H9 (cell line): ENCODE measurements around the gene TBC1D19. TPM values are rescaled to one million over a fixed set of nuclear protein-coding genes. Genes with fewer than 3 reads are reported as not detected.

ENCODE experiments used
- DNase-seq: peaks from one replicate; pipeline ENCODE4 v3.0.0-alpha.2; 2017
- H2AFZ ChIP-seq: one replicate; pipeline ENCODE4 v1.6.1; 2013; ENCODE audit warnings: mild to moderate bottlenecking, low read length, control low read depth, moderate library complexity
- H2AK5ac ChIP-seq: 2 replicates; pipeline ENCODE4 v1.6.1; 2013; ENCODE audit warnings: low read length, control low read depth, mixed read lengths; ENCODE audit not compliant: insufficient read length
- H2BK120ac ChIP-seq: one replicate; pipeline ENCODE4 v1.6.1; 2013; ENCODE audit warnings: low read depth, mild to moderate bottlenecking, low read length, control low read depth, inconsistent platforms; ENCODE audit not compliant: poor library complexity, severe bottlenecking
- H2BK12ac ChIP-seq: 2 replicates; pipeline ENCODE4 v1.6.1; 2013; ENCODE audit warnings: low read length, control low read depth, mixed read lengths, low read depth; ENCODE audit not compliant: insufficient read length
- H2BK15ac ChIP-seq: 2 replicates; pipeline ENCODE4 v1.6.1; 2013; ENCODE audit warnings: low read depth, low read length, control low read depth
- H2BK20ac ChIP-seq: one replicate; pipeline ENCODE4 v1.6.1; 2013; ENCODE audit warnings: low read depth, mild to moderate bottlenecking, low read length, control low read depth, inconsistent platforms; ENCODE audit not compliant: poor library complexity, severe bottlenecking
- H2BK5ac ChIP-seq: 2 replicates; pipeline ENCODE4 v1.6.1; 2013; ENCODE audit warnings: low read length, control low read depth, mixed read lengths; ENCODE audit not compliant: insufficient read length
- H3K14ac ChIP-seq: 2 replicates; pipeline ENCODE4 v1.6.1; 2013; ENCODE audit warnings: low read length, control low read depth; ENCODE audit not compliant: insufficient read depth
- H3K18ac ChIP-seq: 2 replicates; pipeline ENCODE4 v1.6.1; 2013; ENCODE audit warnings: low read depth, mild to moderate bottlenecking, mixed read lengths, low read length, control low read depth; ENCODE audit not compliant: insufficient read length
- H3K23ac ChIP-seq: 2 replicates; pipeline ENCODE4 v1.6.1; 2013; ENCODE audit warnings: low read length, control low read depth, mixed read lengths, low read depth; ENCODE audit not compliant: insufficient read length
- H3K23me2 ChIP-seq: 2 replicates; pipeline ENCODE4 v1.6.1; 2013; ENCODE audit warnings: low read depth, mild to moderate bottlenecking, mixed read lengths, low read length, control low read depth; ENCODE audit not compliant: insufficient read length, poor library complexity, severe bottlenecking
- H3K27ac ChIP-seq: 2 replicates; pipeline ENCODE4 v1.5.1; 2013; ENCODE audit warnings: low read length, control low read depth, mixed read lengths, low read depth; ENCODE audit not compliant: insufficient read length
- H3K27me3 ChIP-seq: 2 replicates; pipeline ENCODE4 v1.6.1; 2013; ENCODE audit warnings: low read length, control low read depth, inconsistent platforms; ENCODE audit not compliant: insufficient read depth
- H3K4ac ChIP-seq: 2 replicates; pipeline ENCODE4 v1.6.1; 2013; ENCODE audit warnings: low read depth, mild to moderate bottlenecking, control low read depth, inconsistent platforms, low read length, moderate library complexity
- H3K4me1 ChIP-seq: 2 replicates; pipeline ENCODE4 v1.6.1; 2013; ENCODE audit warnings: low read length, control low read depth, inconsistent platforms; ENCODE audit not compliant: insufficient read depth
- H3K4me2 ChIP-seq: 2 replicates; pipeline ENCODE4 v1.6.1; 2013; ENCODE audit warnings: low read length, control low read depth, mixed read lengths; ENCODE audit not compliant: insufficient read length, insufficient read depth
- H3K56ac ChIP-seq: 2 replicates; pipeline ENCODE4 v1.6.1; 2013; ENCODE audit warnings: low read depth, mild to moderate bottlenecking, mixed read lengths, low read length, control low read depth; ENCODE audit not compliant: insufficient read length
- H3K79me1 ChIP-seq: 2 replicates; pipeline ENCODE4 v1.6.1; 2013; ENCODE audit warnings: low read depth, mild to moderate bottlenecking, moderate library complexity, low read length, control low read depth, inconsistent platforms; ENCODE audit not compliant: insufficient read depth, poor library complexity, severe bottlenecking
- H3K79me2 ChIP-seq: 2 replicates; pipeline ENCODE4 v1.6.1; 2013; ENCODE audit warnings: low read length, control low read depth, inconsistent platforms; ENCODE audit not compliant: insufficient read depth
- H3K9ac ChIP-seq: 2 replicates; pipeline ENCODE4 v1.6.1; 2013; ENCODE audit warnings: low read length, control low read depth, mixed read lengths; ENCODE audit not compliant: insufficient read length; ENCODE audit errors: extremely low read depth
- H3K9me3 ChIP-seq: one replicate; pipeline ENCODE4 v1.6.1; 2013; ENCODE audit warnings: low read depth, low read length, inconsistent platforms; ENCODE audit not compliant: control insufficient read depth
- H3T11ph ChIP-seq: one replicate; pipeline ENCODE4 v1.6.1; 2013; ENCODE audit warnings: mild to moderate bottlenecking, low read length, control low read depth, inconsistent platforms
- H4K20me1 ChIP-seq: one replicate; pipeline ENCODE4 v1.6.1; 2013; ENCODE audit not compliant: control insufficient read depth, insufficient read length, insufficient read depth
- H4K5ac ChIP-seq: 2 replicates; pipeline ENCODE4 v1.6.1; 2013; ENCODE audit warnings: low read depth, mild to moderate bottlenecking, mixed read lengths, low read length, control low read depth; ENCODE audit not compliant: insufficient read length
- H4K8ac ChIP-seq: replicated peaks from 2 replicates; pipeline ENCODE4 v1.6.1; 2013; ENCODE audit warnings: low read length, control low read depth, mixed read lengths, low read depth; ENCODE audit not compliant: insufficient read length
- H4K91ac ChIP-seq: 2 replicates; pipeline ENCODE4 v1.6.1; 2013; ENCODE audit warnings: low read depth, mild to moderate bottlenecking, moderate library complexity, mixed read lengths, low read length, control low read depth; ENCODE audit not compliant: insufficient read length
- H3K27ac Mint-ChIP-seq, 3 experiments: 2 replicates in 2 of 3; 3 replicates in 1 of 3; pipeline ENCODE4 v1.8.0; 2020 to 2021; ENCODE audit warnings: mixed read lengths in 3 of 3, mild to moderate bottlenecking in 1 of 3, moderate library complexity in 1 of 3
- H3K27me3 Mint-ChIP-seq: 2 replicates; pipeline ENCODE4 v1.8.0; 2021; ENCODE audit warnings: low read depth, mild to moderate bottlenecking, moderate library complexity, mixed read lengths
- H3K36me3 Mint-ChIP-seq, 3 experiments: 2 replicates in 2 of 3; 3 replicates in 1 of 3; pipeline ENCODE4 v1.8.0; 2020 to 2021; ENCODE audit warnings: low read depth in 3 of 3, mixed read lengths in 3 of 3; ENCODE audit not compliant: insufficient read depth in 1 of 3
- H3K4me1 Mint-ChIP-seq, 2 experiments: 2 replicates each; pipeline ENCODE4 v1.8.0; 2020; ENCODE audit warnings: mixed read lengths in 2 of 2
- H3K4me3 Mint-ChIP-seq, 2 experiments: 2 replicates in 1 of 2; 3 replicates in 1 of 2; pipeline ENCODE4 v1.8.0; 2020 to 2021; ENCODE audit warnings: mild to moderate bottlenecking in 2 of 2, mixed read lengths in 2 of 2, moderate library complexity in 1 of 2
- H3K9me3 Mint-ChIP-seq, 2 experiments: 2 replicates in 1 of 2; 3 replicates in 1 of 2; pipeline ENCODE4 v1.8.0; 2020; ENCODE audit warnings: mild to moderate bottlenecking in 2 of 2, mixed read lengths in 2 of 2, moderate library complexity in 1 of 2
- total RNA-seq: library from RNA; stranded (reverse); gene quantifications from 2 replicates; pipeline ENCODE4 v1.2.1, GENCODE V29; 2021
- TF ChIP-seq, protein P1 (sequence below): fragments of 200-600 bp; sonication (generic); conservative IDR thresholded peaks from 3 replicates; pipeline ENCODE4 v1.8.0; 2021; ENCODE audit warnings: antibody characterized with exemption, mild to moderate bottlenecking

The TBC1D19 gene
- total RNA-seq, 1 experiment from 2014 or later, result 3.2 TPM

- H3K4ac ChIP-seq, result no peak overlapping the region
- H3K27ac Mint-ChIP-seq, result no peak overlapping the region
These were observed 167.1 kb downstream of the TBC1D19 start for GRCh38 chr4:26751004-26751403.

More at GRCh38 chr4:26751004-26751403, 167.1 kb downstream of the TBC1D19 start:
- DNase-seq, result no peak
- H2AFZ ChIP-seq, result no peak overlapping the region
- H2BK120ac ChIP-seq, result no peak overlapping the region
- TF ChIP-seq, protein P1, sequence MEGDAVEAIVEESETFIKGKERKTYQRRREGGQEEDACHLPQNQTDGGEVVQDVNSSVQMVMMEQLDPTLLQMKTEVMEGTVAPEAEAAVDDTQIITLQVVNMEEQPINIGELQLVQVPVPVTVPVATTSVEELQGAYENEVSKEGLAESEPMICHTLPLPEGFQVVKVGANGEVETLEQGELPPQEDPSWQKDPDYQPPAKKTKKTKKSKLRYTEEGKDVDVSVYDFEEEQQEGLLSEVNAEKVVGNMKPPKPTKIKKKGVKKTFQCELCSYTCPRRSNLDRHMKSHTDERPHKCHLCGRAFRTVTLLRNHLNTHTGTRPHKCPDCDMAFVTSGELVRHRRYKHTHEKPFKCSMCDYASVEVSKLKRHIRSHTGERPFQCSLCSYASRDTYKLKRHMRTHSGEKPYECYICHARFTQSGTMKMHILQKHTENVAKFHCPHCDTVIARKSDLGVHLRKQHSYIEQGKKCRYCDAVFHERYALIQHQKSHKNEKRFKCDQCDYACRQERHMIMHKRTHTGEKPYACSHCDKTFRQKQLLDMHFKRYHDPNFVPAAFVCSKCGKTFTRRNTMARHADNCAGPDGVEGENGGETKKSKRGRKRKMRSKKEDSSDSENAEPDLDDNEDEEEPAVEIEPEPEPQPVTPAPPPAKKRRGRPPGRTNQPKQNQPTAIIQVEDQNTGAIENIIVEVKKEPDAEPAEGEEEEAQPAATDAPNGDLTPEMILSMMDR, result no peak
- H3K27ac ChIP-seq, result no peak overlapping the region
- H3K14ac ChIP-seq, result no peak overlapping the region
- no peak overlapping the region for H4K5ac ChIP-seq
- H3K27me3 ChIP-seq, result no peaks in the 10 kb centered on the region
- no peak overlapping the region for H3K23ac ChIP-seq
- no peak overlapping the region for H2AK5ac ChIP-seq
- H3K4me1 Mint-ChIP-seq, result no peaks in the 10 kb centered on the region
- no peak overlapping the region for H3T11ph ChIP-seq
- H3K4me3 Mint-ChIP-seq, result no peak overlapping the region
- H3K18ac ChIP-seq, result no peak overlapping the region
- no peaks in the 10 kb centered on the region for H3K9me3 ChIP-seq
- no peak overlapping the region for H2BK20ac ChIP-seq
- H4K8ac ChIP-seq, result no peak overlapping the region
- H3K27me3 Mint-ChIP-seq, result no peaks in the 10 kb centered on the region
- H3K79me1 ChIP-seq, result no peaks in the 10 kb centered on the region
- no peak overlapping the region for H2BK12ac ChIP-seq
- no peak overlapping the region for H2BK5ac ChIP-seq
- H3K9me3 Mint-ChIP-seq, result no peaks in the 10 kb centered on the region
- no peaks in the 10 kb centered on the region for H4K20me1 ChIP-seq
- H3K4me2 ChIP-seq, result no peak overlapping the region
- H4K91ac ChIP-seq, result no peak overlapping the region
- H3K56ac ChIP-seq, result no peak overlapping the region
- H3K23me2 ChIP-seq, result no peaks in the 10 kb centered on the region
- no peaks in the 10 kb centered on the region for H3K4me1 ChIP-seq
- H3K36me3 Mint-ChIP-seq, result no peaks in the 10 kb centered on the region
- no peak overlapping the region for H2BK15ac ChIP-seq
- H3K79me2 ChIP-seq, result no peaks in the 10 kb centered on the region
- no peak overlapping the region for H3K9ac ChIP-seq
